ENCODE results near the gene SLC34A1. TPM values are rescaled to one million over a fixed set of nuclear protein-coding genes. Genes with fewer than 3 reads are reported as not detected.

Gene SLC34A1
- total and polyA plus RNA-seq, 2 of the 13 experiments (the other 11 are each of a cell fraction or from before 2014, with no cell fraction given) = 0.03 to 0.20 TPM

- TF ChIP-seq RORA (CRISPR knock-in tag; IDR thresholded peaks at IDR 0.05) (no peak), ZNF710 (CRISPR knock-in tag; IDR thresholded peaks at IDR 0.05; ENCODE audit: borderline replicate concordance) (no peak), ZNF605 (CRISPR knock-in tag; IDR thresholded peaks at IDR 0.05) (0 out of 2 replicates have a peak, but pooled peaks have one; percentile 46), RFX5 (IDR thresholded peaks at IDR 0.05; ENCODE audit: low read depth, low read length) (no peak), TARDBP (CRISPR knock-in tag; IDR thresholded peaks at IDR 0.05) (0 out of 2 replicates have a peak, but pooled peaks have one; percentile 13), CHD4 (IDR thresholded peaks at IDR 0.05; ENCODE audit: borderline replicate concordance, low read length) (no peak), ETV5 (CRISPR knock-in tag; IDR thresholded peaks at IDR 0.05; ENCODE audit: borderline replicate concordance) (no peak), TAF1 (CRISPR knock-in tag; IDR thresholded peaks at IDR 0.05) (peak; percentile 35; the same call in 1 of the 2 replicates), ZFP36L2 (CRISPR knock-in tag; IDR thresholded peaks at IDR 0.05) (no peak), MIXL1 (CRISPR knock-in tag; IDR thresholded peaks at IDR 0.05) (no peak)
- TF ChIP-seq, protein P1, sequence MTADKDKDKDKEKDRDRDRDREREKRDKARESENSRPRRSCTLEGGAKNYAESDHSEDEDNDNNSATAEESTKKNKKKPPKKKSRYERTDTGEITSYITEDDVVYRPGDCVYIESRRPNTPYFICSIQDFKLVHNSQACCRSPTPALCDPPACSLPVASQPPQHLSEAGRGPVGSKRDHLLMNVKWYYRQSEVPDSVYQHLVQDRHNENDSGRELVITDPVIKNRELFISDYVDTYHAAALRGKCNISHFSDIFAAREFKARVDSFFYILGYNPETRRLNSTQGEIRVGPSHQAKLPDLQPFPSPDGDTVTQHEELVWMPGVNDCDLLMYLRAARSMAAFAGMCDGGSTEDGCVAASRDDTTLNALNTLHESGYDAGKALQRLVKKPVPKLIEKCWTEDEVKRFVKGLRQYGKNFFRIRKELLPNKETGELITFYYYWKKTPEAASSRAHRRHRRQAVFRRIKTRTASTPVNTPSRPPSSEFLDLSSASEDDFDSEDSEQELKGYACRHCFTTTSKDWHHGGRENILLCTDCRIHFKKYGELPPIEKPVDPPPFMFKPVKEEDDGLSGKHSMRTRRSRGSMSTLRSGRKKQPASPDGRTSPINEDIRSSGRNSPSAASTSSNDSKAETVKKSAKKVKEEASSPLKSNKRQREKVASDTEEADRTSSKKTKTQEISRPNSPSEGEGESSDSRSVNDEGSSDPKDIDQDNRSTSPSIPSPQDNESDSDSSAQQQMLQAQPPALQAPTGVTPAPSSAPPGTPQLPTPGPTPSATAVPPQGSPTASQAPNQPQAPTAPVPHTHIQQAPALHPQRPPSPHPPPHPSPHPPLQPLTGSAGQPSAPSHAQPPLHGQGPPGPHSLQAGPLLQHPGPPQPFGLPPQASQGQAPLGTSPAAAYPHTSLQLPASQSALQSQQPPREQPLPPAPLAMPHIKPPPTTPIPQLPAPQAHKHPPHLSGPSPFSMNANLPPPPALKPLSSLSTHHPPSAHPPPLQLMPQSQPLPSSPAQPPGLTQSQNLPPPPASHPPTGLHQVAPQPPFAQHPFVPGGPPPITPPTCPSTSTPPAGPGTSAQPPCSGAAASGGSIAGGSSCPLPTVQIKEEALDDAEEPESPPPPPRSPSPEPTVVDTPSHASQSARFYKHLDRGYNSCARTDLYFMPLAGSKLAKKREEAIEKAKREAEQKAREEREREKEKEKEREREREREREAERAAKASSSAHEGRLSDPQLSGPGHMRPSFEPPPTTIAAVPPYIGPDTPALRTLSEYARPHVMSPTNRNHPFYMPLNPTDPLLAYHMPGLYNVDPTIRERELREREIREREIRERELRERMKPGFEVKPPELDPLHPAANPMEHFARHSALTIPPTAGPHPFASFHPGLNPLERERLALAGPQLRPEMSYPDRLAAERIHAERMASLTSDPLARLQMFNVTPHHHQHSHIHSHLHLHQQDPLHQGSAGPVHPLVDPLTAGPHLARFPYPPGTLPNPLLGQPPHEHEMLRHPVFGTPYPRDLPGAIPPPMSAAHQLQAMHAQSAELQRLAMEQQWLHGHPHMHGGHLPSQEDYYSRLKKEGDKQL (CRISPR knock-in tag; IDR thresholded peaks at IDR 0.05; ENCODE audit: low read depth) = no peak
- TF ChIP-seq, protein P2, sequence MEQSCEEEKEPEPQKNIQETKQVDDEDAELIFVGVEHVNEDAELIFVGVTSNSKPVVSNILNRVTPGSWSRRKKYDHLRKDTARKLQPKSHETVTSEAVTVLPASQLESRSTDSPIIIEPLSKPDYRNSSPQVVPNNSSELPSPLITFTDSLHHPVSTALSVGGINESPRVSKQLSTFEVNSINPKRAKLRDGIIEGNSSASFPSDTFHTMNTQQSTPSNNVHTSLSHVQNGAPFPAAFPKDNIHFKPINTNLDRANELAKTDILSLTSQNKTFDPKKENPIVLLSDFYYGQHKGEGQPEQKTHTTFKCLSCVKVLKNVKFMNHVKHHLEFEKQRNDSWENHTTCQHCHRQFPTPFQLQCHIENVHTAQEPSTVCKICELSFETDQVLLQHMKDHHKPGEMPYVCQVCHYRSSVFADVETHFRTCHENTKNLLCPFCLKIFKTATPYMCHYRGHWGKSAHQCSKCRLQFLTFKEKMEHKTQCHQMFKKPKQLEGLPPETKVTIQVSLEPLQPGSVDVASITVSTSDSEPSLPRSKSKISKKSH (CRISPR knock-in tag; IDR thresholded peaks at IDR 0.05; ENCODE audit: borderline replicate concordance) = peak; percentile 53; the same call in 1 of the 2 replicates
- TF ChIP-seq, protein P3, sequence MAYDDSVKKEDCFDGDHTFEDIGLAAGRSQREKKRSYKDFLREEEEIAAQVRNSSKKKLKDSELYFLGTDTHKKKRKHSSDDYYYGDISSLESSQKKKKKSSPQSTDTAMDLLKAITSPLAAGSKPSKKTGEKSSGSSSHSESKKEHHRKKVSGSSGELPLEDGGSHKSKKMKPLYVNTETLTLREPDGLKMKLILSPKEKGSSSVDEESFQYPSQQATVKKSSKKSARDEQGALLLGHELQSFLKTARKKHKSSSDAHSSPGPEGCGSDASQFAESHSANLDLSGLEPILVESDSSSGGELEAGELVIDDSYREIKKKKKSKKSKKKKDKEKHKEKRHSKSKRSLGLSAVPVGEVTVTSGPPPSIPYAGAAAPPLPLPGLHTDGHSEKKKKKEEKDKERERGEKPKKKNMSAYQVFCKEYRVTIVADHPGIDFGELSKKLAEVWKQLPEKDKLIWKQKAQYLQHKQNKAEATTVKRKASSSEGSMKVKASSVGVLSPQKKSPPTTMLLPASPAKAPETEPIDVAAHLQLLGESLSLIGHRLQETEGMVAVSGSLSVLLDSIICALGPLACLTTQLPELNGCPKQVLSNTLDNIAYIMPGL (CRISPR knock-in tag; IDR thresholded peaks at IDR 0.05; ENCODE audit: borderline replicate concordance in 1 of 2, low read depth in 1 of 2) = 0 out of 4 replicates have a peak, but pooled peaks have one; percentile 21 to 40
- TF ChIP-seq, protein P4, sequence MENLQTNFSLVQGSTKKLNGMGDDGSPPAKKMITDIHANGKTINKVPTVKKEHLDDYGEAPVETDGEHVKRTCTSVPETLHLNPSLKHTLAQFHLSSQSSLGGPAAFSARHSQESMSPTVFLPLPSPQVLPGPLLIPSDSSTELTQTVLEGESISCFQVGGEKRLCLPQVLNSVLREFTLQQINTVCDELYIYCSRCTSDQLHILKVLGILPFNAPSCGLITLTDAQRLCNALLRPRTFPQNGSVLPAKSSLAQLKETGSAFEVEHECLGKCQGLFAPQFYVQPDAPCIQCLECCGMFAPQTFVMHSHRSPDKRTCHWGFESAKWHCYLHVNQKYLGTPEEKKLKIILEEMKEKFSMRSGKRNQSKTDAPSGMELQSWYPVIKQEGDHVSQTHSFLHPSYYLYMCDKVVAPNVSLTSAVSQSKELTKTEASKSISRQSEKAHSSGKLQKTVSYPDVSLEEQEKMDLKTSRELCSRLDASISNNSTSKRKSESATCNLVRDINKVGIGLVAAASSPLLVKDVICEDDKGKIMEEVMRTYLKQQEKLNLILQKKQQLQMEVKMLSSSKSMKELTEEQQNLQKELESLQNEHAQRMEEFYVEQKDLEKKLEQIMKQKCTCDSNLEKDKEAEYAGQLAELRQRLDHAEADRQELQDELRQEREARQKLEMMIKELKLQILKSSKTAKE (CRISPR knock-in tag; IDR thresholded peaks at IDR 0.05; ENCODE audit: borderline replicate concordance) = no peak
Measured at GRCh38 chr5:177362610-177363507, 21.4 kb upstream of the SLC34A1 start (continued).
